HG03520 (cell line): Measurements from ENCODE around the gene SPRY1.

Source experiments
- ATAC-seq: cut with Tn5 transposase; IDR thresholded peaks from one replicate; pipeline ENCODE4 v1.9.1; 2021; ENCODE audit warnings: mild to moderate bottlenecking, moderate library complexity; ENCODE audit not compliant: unreplicated experiment

Gene SPRY1

DNA sequence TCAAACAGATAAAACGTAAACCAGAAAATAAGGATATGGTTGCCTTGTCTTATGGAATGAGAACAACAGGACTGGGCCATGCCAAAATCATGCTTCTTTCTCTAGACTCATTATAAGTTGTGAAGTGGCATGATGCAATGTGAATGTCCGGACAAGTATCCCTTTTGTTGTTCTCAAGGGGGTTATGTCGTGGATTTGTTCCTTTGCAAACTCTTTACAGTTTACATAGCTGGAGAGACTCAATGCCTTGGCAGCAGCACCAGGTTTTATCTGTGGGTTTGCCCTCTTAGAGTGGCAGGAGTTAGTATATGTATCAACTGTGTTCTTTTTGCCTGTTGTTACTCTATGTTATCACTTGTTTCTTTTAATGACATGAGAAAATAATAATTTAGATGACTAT is 41.4 kb downstream of the SPRY1 start:
- ATAC-seq = no peak

- peak; percentile 76 for ATAC-seq
Observed at GRCh38 chr4:123443401-123444289, 47.0 kb downstream of the SPRY1 start.

DNA sequence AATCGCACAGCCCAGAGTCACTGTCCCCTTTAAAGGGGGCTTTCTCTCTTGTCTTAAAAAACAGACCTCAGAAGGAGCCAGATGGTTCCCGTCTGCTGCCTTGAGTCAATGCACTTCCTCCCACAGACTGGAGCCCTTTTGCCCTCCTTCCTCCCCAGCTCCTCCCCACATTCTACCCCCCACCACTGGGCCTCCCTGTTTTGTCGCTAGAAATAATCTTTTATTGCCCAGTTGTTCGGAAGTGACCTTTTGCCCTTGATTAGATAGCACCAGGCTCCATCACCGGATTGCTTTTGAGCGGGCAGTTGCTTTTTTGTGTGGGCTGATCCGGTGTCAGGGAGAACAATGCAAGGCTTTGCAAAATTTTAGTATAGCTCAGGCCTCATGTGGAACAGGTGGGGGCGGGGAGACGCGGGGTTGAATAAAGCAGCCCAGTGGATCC is 47.7 kb downstream of the SPRY1 start:
- ATAC-seq = peak; percentile 75

DNA sequence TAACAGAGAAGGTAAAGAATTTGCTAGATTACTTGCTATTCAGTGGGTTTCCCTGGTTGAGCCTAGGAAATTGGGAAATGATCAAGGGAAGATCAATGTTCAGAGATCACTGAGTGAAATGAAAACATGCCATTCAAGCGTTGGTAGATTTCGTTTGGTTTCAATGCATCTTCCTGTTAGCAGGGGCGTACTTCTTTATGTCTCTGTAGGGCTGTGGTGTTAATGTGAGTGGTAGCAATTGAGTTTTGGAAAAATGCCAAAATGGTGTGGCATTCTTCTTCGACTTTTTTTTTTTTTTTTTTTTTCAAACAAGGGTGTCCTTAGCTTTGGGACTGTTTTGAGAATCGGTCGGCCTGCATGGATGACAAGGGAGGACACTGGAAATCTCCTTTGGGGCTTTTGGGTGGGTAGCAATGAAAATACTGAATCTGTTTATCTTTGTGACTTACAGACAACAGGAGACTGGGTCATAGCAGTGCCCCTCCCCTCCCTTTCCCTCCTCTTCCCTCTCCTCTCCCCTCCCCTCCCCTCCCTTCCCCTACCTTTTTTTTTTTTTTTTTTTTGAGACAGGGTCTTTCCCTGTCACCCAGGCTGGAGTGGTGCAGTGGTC is 50.4 kb downstream of the SPRY1 start:
- no peak for ATAC-seq

DNA sequence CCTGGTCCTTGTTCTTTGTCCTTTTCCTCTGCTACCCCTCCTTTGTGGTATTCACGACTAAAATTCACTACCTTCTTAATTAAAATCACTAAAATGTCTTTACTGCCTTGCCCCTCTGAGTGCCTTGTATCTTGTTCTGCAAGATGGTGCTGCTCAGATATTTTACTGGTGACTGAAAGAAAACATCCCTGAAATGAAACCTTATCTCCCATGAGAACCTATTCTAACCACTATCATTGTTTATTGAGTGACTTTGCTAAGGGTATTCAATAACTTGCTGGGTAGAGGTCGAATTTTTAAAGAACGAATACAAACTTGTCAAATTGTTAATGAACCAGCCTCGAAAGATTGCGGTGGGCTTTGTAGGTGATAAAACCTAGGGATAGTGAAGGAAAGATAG is 52.8 kb downstream of the SPRY1 start:
- no peak for ATAC-seq

- ATAC-seq = peak; percentile 94
Observed at GRCh38 chr4:123449780-123450179, 53.2 kb downstream of the SPRY1 start.

GRCh38 chr4:123450393-123450792 is 53.8 kb downstream of the SPRY1 start:
- no peak for ATAC-seq

GRCh38 chr4:123452616-123453015 is 56.0 kb downstream of the SPRY1 start:
- ATAC-seq = no peak

DNA sequence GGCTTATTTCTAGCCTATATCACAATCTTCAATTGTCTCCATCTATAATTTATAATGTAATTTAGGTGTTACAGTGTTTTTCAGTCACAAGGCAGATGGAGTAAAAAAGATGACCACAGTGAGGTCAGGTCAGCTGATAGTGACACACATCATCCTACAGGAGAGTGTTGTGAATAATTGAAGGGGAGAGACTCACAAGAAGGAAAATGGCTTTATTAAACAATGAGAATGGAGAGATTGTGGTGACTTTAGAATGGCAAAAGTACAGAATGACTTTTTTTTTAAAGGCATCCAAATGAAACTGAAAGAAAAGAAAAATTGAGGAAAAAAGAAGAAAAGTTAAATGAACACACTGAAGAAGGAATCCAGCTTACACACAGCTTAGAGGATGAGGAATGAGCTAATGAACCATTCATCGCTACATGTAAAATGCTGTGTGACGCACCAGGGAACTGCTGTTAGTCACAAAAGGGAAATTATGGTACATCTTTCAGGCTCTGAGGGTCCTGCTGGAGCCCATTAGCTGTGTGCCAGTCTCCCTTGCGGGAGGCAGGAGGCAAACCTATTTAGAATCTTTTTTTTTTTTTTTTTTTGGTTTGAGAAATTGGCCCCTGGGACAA is 56.6 kb downstream of the SPRY1 start:
- no peak for ATAC-seq
